HG03457 (cell line): ENCODE data around the gene CPXM2.
A peak's percentile ranks its signal among the peaks of the same experiment; 100 is the strongest.

Source experiments
- ATAC-seq: cut with Tn5 transposase; IDR thresholded peaks from one replicate; pipeline ENCODE4 v1.9.1; 2021; ENCODE audit warnings: moderate number of reproducible peaks; ENCODE audit not compliant: unreplicated experiment

CPXM2 gene

DNA sequence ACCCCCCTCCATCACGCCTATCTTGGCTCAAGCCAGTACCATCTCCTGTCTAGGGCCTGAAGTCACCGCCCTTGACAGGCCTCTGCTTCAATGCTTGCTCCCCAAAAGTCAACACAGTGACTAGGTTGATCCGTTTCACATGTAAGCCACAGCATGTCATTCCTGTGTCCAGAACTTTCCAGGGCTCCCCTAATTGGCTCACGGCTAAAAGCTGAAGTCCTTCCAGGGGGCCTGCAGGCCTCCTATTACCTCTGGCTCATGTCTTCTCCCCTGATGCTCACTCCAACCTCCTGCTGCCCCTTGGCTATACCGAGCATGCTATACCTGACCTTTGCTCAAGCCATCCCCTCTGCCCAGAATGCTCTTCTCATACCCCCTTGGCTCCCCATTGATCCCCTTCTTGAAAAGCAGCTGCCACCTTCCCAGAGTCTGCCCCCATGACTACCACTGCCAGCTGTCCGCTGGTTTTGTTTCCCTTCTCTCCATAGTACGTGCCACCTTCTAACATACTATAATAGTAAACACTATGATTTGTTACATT is 39.1 kb downstream of the CPXM2 start:
- no peak for ATAC-seq

DNA sequence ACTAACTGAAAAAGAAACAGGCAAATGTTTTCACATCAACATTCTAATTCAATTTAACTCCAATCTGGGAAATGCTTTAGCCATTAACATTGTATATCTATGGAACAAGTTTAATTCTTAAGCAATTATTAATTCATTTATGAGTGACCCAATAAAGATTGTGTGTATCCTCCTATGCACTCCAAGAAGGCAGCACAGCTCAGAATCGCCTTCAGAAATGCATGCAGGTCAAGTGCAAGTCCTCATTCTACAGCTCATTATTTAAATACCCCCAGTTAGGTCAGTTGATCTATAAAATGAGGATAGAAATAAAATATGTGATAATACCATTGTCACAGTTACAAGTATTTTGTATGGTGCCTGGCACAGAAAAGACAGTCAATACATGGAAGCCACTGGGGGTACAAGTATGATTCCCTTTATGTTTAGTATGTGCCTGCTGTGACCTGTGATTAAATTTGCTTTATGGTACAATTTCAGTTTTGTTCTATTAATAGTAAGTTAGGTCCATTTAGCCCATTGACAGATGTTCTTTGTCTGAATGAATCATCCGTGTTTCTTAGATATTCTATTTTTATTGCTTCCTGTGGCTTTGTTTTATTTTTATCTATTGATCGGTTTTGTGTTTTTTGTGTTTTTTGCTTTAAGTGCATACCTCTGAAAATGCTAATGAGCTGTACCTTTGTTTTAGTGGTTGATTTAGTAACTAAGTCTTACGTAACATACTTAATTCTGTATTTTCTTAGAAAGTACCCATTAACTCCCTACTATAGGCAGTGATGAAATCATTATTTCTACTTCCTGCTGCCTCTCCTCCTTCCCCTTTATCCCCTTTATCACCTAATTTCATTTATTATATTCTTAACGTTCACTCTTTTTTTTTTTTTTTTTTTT is 42.8 kb downstream of the CPXM2 start:
- peak; percentile 61 for ATAC-seq

DNA sequence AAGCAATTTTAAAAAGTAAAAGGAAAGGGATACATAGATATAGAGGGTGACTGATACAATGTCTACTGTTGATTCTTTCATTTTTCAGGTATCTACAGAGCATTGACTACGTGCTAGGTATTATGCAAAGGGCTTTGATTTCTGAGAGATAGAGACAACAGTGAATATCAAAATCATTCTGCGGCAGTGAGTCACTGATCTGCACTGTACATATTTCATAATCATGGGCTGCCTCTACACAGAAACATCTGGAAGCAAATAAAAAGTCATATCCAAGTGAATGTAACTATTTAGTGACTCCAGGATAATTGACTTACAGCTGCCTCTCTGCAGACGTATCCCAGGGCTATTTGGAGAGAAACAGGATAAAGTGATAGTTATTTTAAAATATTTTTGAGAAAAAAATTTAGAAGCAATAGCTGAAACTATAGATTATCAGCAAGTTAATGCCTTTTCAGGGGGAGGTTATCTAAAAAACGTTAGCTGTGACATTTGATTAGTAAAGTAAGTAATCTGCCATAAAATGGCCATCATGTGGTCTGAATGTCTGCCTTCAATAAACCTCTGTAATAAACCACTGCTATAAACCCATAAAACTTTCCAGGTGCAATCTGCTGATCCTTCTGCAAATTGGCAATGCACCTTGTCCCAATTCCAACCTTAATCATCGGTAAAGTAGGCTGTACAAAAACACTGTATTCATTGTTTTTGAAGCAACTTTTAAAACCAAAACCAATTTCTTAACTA is 43.7 kb downstream of the CPXM2 start:
- ATAC-seq = no peak

DNA sequence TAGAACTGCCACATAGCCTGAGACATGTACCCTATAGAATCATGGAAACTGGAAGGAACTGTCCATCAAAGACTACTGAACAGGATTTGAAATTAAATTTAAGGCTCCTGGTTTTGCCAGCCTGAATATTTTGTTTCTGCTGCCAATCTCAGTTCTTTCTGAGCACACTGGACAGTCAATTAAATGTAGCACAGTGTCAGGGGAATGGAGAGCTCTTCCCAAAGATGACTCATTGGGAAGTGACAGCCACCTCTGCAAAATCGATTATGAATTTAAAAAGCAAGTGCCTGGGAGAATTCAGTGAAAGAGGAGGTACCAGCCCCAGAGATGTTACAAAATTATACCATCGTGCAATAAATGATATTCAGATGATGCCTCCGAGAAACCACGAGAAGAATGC is 47.8 kb downstream of the CPXM2 start:
- no peak for ATAC-seq

DNA sequence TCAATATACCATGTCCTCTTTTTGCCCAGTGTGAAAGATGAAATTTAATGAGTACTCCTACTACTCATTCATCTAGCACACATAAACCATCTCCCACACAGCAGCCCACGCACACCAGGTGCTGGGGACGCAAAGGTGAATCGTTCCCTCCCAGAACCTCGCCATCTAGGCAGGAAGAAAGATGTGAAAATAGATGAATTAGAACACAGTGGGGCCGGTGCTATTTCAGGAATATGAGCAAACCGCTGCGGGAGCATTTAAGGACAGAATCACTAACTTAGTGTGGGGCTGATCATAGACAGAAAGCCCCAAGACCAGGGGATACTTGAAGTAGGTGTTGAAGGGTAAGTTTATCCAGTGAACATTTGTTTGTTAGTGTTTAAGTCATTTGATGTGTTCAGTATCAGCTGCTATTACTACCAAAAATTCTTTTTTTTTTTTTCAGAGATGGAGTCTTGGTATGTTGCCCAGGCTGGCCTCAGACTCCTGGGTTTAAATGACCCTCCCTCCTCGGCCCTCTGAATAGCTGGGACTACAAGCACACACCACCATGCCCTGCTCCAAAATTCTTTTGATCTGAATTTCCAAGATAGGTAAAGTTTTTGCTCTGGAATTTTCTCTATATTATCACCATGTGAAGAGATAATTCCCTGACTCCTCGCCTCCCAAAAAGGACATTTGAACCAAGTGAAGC is 48.8 kb downstream of the CPXM2 start:
- ATAC-seq = no peak

DNA sequence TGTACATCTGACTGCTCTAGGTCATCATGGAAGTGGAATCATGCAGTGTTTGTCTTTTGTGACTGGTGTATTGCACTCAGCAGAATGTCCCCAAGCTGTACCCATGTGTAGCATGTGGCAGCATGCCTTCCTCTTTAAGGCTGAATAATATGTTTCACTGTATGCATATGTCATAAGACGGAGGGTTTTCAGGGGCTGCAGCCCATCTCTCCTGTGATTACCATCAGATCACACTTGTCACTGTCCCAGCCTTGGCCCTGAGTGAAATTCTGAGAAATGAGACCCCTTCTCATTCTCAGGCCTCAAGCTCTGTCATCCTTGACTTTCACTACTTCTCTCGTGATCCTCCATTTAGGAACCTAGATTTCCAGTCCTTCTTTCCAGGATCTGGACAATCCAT is 50.0 kb downstream of the CPXM2 start:
- no peak for ATAC-seq

DNA sequence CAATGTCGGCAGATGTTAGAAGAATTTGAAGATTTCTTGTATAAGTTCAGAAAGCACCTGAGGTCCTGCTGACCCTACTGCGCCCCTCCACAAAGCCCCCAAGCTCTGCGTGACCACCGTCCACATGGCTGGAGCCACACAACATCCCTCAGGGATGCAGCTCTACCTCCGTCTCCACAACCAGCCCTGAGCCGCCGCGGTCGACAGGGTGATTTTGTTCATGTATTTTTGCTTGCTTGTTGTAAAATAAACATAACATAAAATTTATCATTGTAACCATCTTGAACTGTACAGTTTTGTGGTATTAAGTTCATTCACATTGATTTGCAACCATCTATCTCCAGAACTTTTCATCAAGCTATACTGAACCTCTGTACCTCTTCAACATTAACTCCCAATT is 50.5 kb downstream of the CPXM2 start:
- ATAC-seq = no peak

DNA sequence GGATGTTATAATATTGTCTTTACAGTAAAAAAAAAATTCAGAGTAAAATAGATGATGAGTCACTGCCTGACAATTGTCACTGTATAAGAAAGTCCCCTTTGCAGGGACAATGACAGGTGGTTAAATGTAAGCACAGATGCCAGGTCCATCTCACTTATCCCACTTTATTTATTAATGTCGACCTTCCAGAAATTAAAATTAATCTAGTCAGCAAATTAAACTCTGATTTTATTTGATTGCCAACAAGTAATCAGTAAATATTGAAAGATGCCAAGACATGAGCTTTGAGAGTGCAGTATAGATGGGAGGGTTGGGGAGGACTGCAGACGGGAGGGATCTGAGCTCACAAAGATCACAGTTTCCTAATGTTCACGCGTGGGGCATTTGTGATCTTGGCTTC is 50.9 kb downstream of the CPXM2 start:
- ATAC-seq = no peak

DNA sequence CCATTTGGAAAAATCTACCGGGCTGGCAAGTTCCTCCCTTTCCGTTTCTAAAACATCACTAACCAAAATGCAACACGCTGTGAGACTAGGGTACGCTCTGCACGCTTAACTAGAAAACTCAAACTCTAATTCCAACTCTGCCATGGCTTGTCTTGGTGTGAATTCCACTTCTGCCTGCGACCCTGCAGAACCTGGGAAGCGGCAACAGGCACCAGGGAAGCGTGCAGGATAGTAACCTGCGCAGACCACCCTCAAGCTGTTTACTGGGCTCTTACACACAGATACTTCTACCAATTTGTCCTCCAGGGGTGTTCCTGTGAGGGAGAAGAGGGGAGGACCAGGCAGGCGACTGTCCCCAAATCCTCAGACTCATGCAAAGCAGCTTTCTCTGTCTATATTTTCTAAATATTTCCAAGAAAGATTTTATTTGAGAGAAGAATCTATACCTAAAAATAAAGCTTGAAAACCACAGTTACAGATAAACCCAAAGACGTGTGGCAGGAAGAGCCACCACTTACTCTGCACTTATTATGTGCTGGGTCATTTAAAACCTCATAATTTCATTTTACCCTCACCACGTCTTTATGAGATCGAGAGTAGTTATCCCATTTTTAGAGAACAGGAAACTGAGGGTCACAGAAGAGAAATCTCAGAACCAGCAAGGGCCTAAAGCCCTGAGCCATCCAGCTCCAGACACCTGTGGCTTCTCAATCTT is 52.9 kb downstream of the CPXM2 start:
- no peak for ATAC-seq

DNA sequence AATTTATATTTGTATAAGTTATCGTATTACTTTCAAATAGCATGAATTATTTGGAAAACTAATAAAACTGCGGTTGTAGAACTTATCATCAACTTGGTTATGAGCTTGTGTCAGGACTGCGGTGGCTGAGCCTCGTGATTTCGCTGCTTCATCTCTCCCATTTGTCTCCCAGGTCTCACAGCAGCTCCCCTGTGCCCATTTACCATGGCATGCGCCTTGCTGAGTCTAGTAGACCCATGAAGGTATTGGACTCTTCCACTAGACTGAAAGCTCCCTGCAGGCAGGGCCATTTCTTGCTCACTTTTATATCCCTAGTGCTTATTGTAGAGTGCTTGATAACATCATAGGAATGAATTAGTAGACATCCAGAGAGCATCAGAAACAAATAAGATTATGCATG is 53.9 kb downstream of the CPXM2 start:
- ATAC-seq = no peak

DNA sequence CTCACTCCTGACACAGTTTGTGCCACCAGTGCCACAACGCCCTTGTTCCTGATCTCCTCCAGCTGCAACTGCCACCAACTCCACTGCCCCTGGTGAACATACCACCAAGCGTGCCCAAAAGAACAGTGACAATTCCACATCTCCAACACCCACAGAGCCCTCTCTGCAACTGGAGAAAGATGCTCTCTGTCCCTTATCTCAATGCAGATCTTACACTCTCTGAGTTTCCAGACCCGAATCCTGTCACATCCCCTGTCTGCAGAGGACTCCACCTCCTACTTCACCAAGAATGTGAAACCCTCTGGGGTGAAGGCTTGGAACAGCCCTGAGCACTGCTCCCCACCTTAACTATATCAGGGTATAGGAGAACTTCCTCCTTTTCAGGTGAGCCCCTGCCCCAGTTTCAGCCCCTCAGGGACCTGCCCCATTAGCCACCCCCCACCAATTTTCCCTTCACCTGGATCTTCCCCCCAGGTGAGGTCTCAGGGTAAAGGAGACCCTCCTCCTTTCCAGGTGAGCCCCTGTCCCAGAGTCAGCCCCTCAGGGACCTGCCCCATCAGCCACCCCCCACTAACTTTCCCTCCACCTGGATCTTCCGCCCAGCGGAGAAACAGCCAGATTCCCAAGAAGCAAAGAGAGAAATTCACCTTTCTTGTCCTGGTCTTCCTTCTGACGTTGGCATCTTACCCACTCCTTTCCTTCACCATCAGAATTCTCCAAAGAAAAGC is 55.0 kb downstream of the CPXM2 start:
- ATAC-seq = no peak

DNA sequence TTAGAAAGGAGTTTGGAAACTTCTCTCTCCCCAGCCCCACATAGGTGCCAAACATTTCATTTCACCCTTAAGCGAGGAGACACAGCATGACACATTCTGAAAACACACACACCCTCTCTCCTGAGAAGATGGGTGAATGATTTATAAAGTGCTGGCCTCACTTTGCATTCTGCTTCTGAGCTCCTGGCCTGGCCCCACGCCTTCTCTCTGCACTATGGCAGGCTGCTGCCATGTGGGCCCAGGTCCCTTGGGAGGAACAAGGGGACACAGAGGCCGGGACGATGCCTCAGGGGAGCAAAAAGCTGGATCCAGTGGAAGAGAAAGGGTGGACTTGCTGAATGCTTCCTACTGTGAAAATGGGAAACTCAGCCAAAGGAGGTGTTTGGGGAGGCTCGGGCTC is 56.0 kb downstream of the CPXM2 start:
- ATAC-seq = peak; percentile 93

DNA sequence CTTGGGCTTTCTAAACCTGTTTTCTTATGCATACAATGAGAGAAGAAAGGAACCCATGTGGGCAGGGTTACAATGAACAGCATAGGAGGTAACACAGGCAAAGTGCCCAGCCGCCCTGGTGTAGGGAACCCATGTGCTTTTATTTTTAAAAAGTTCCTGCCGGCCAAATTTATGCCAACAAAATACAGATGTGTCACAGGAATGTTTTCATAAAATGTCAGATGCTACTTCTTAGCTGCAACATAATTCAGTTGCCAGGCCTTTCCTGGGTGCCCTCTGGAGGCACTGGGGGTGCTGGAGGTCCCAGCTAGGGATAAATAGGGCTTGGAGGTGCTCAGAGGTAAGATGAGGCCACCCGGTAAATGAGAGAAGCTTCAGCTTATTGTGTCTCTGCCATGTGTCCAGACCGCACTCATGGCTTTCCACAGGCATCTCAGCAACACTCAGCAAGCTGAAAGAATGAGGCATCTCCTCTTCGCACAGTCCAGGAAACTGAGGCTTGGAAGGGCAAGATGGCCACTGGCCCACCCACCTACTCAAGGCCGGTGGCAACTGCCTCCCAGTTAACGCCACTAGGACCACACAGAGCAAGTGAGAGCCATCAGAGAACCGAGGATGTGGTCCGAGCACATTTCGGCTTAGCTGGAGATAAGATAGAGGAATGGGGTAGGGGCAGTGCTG is 58.3 kb downstream of the CPXM2 start:
- ATAC-seq = no peak

DNA sequence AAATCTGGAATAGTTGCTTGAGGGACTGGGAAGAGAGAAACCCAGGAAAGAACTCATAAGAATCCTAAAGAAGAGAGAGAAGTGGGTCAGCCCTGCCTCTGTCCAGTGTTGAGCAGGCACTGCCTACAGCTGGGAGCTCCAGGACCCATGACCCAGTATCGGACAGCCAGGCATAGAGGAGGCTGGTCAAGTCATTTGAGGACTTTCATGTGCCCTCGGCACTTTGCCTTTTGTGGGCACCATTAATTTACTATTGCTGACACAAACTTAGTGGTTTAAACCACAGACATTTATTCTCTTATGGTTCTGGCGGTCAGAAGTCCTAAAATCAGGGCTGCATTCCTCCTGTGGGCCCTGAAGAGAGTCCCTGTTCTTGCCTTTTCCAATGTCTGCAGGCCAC is 60.3 kb downstream of the CPXM2 start:
- no peak for ATAC-seq

DNA sequence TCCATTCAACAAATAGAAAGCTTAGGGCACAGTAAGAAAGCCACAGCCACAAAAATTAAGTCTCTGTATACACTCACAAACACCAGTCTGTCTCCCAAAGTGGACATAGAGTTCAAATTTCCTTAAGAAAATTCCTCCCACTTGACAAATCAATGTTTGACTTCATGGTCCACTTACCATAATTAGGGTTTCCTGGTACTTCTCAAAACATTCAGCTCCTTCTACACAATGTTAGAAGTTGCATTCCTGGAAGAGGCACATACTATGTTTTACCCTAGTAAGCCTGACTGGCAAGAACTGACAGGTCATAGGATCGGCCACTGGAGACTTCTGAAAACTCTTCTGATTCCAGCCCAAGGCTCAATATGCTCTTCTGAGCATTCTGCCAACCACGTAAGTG is 70.5 kb downstream of the CPXM2 start:
- ATAC-seq = no peak

DNA sequence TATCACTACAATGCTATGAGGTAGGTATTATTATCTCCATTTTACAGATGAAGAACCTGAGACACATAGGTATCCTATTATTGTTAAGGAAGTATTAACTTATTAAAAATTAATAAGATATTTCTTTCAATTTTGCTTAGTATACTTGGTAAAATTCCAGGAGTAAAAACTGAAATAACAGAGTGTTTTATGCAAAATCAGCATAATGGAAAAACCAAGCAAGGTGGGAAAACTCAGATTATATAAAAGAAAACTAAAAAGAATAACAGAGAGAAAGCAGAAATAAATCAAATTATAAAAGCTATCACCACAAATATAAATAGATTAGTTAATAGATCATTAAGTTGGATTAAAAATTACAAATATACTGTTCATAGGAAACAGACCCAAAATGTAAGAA is 82.0 kb downstream of the CPXM2 start:
- no peak for ATAC-seq

DNA sequence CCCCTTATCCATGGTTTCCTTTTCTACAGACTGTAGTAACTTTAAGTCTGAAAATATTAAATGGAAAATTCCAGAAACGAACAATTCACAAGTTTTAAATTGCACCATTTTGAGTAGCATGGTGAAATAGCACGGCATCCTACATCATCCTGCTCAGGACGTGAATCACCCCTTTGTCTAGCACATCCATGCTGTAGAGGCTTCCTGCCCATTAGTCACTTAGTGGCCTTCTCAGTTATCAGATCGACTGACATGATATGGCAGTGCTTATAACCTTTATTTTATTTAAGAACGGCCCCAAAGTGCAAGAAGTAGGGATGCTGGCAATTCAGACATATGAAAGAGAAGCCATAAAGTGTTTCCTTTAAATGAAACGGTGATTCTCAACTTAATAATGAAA is 82.7 kb downstream of the CPXM2 start:
- no peak for ATAC-seq

DNA sequence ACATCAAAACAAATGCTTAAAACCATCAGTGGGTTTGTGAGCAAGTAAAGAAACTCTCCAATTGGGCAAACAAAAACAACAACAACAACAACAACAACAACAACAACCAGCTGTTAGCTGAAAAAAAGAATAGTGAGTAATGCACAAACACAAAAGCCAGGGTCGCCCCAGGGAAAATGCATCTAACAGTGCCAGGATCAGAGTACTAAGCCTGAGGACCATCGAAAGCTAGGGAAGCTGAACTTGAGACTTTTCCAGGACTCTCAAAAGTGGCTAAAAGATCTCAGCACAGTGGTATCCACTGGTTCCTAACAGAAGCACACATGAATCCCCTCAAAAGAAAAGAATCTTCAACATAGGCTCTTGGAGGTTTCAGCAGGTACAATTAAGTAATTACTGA is 83.3 kb downstream of the CPXM2 start:
- ATAC-seq = no peak

DNA sequence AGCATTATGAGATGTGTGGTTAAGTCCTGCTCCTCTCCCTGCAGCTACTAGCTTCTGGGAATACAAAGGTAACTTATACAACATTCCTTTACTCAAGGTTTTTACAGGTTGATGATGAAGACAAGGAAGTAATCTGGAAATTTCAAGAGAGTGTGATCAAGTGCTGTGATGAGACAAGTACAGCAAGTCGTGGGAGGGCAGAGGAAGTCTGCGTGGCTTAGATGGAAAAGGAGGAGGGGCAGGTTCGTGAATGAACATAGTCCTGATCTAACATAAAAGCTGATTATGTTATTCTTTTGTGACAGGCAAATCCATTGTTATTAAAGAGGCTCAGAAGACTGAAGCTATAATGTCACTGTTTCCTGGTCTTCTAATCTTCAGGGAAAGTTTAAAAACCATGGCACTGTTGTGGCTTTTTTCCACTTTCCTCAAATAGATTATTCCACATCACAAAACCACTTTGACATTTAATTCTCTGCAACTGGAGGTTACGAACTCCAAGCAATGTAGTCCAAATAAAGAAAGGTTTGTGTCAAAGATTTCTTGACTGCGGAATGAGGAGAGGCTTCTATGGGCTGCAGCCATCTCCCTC is 84.1 kb downstream of the CPXM2 start:
- ATAC-seq = no peak
